Omental fat pad (tissue), 4 donors: ENCODE data around the gene CSMD2. TPM values are rescaled to one million over a fixed set of nuclear protein-coding genes. Genes with fewer than 3 reads are reported as not detected.

ENCODE experiments used
- ATAC-seq: fragments of 150-250 bp; one replicate; pipeline ENCODE4 v1.9.1; 2016; ENCODE audit warnings: mild to moderate bottlenecking, moderate library complexity; ENCODE audit not compliant: low FRiP score
- DNase-seq: peaks from one replicate; pipeline ENCODE4 v3.0.0-alpha.2; 2019; ENCODE audit warnings: low spot score
- total RNA-seq, 4 donors: library from RNA; depleted of rRNA; stranded (reverse); fragments of >200 nt; gene quantifications; one replicate each; pipeline ENCODE4 v1.1.0, GENCODE V29; 2016
- TF ChIP-seq, protein P1 (sequence below), 3 donors: fragments of 450-650 bp; IDR thresholded peaks; one replicate each; pipeline ENCODE4 v1.5.1; 2016 to 2017; ENCODE audit warnings: antibody characterized with exemption in 3 of 3, mild to moderate bottlenecking in 3 of 3, moderate library complexity in 2 of 3

The CSMD2 gene
- total RNA-seq, 4 donors from 2014 or later, result 0.19 to 3.8 (median 0.60) TPM; not detected in 1

DNA sequence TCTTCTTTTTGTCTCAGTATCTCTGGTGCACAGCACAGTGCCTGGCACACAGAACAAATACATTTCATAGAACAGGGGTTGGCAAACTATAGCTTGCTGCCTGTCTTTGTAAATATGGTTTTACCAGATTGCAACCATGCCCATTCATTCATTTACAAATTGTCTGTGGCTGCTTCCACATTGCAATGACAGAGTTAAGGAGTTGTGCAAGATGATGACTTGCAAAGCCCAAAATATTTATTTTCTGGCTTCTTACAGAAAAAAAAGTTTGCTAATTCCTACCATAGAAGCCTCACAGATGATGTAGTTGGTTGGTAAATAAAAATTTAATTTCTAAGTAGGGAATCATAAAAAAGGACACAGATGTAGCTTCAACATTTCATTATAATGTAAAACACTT, 312.3 kb downstream of the CSMD2 start:
- DNase-seq, result no peak
- TF ChIP-seq, protein P1, sequence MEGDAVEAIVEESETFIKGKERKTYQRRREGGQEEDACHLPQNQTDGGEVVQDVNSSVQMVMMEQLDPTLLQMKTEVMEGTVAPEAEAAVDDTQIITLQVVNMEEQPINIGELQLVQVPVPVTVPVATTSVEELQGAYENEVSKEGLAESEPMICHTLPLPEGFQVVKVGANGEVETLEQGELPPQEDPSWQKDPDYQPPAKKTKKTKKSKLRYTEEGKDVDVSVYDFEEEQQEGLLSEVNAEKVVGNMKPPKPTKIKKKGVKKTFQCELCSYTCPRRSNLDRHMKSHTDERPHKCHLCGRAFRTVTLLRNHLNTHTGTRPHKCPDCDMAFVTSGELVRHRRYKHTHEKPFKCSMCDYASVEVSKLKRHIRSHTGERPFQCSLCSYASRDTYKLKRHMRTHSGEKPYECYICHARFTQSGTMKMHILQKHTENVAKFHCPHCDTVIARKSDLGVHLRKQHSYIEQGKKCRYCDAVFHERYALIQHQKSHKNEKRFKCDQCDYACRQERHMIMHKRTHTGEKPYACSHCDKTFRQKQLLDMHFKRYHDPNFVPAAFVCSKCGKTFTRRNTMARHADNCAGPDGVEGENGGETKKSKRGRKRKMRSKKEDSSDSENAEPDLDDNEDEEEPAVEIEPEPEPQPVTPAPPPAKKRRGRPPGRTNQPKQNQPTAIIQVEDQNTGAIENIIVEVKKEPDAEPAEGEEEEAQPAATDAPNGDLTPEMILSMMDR (IDR thresholded peaks at IDR 0.05), result no peak
- ATAC-seq, result no peak

DNA sequence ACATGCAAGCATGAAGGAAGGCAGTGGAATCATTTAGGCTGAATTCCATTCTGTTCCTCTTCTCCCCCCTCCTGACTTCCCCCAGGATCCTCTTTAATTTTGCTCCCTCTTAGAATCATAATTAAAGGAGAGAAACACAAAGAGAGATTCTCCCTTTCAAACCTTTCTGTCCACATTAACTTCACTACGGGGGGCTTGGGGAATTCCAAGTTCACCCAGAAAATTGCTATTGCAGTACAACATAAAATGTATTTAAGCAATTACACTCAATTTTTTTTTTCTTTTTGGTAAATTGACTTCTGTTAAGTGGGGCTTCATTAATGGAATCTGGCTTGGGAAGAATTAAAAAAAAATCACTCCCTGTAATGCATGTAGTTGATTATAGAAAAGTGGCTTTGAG, 314.5 kb downstream of the CSMD2 start:
- ATAC-seq (no peak), DNase-seq (no peak)
- TF ChIP-seq, protein P1 (IDR thresholded peaks at IDR 0.05), result no peak

DNA sequence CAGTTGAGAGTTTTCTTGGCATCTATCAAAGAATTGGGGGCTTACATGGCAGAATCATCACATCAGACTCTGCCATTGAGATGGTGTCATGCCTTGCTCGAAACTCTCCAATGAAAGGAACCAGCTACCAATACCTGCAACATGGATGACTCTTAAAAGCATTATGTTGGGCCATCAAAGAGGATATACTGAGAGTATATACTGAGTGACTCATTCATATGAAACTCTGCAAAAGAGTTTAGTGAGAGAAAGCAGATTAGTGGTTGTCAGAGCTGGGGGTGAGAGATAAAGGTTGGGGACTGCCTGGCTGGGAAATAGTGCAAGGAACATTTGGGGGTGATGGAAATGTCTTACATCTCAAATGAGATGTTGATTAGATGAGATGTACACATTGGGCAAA, 315.8 kb downstream of the CSMD2 start:
- no peak for DNase-seq
- ATAC-seq, result no peak
- TF ChIP-seq, protein P1 (IDR thresholded peaks at IDR 0.05), result no peak

DNA sequence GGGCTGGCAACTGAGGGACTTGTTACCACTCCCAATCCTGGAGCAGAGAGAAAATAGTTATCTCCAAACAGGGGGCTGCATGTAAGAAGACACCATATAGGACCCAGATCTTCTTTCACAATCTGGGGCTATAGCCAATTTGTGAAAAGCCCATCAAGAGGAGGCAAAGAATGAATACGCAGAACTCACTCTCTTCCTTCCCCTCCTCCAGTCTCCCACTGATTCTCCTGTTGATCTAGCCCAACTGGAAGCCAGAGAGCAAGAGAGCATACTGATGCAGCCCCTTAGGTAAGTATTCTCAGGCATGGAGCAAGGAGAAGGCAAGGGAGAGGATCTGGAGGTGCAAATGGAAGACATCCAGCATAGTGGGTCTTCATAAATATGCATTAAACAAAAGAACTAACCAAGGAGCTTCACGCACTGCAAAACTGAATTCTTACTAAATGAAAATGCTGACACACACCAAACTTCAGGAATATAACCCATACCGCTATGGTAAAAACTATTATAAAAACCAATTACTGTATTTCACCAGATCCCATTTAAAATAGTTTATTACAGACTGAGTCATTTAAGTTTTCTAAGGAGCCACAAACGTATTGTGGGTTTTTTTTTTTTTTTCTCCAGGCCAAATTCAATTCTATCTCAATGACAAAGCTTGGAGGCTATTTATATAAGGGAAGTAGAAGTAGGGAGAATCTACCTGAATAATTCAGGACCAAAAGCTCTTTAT, 316.7 kb downstream of the CSMD2 start:
- ATAC-seq (no peak), DNase-seq (no peak)
- TF ChIP-seq, protein P1 (IDR thresholded peaks at IDR 0.05), result no peak

DNA sequence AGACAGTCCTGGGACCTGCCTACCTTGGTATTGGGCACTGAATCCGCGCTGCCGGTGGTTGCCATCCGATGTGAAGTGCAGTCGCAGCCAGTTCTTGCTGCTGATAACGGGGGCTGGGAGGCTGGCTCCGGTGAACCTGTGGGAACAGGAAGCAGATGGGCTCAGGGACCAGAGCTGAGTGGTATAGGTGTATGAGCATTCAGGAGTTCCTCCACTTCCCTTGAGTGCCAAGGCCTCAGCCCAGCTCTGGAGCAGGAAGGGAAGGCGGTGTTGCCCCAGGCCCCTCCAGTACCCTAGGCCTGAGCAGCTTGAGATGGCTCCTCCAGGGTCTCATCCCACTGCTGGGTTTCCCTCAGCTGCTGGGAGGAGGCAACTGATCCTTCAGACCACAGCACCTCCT, 318.2 kb downstream of the CSMD2 start:
- ATAC-seq (no peak), DNase-seq (no peak)
- TF ChIP-seq, protein P1 (IDR thresholded peaks at IDR 0.05), result no peak

DNA sequence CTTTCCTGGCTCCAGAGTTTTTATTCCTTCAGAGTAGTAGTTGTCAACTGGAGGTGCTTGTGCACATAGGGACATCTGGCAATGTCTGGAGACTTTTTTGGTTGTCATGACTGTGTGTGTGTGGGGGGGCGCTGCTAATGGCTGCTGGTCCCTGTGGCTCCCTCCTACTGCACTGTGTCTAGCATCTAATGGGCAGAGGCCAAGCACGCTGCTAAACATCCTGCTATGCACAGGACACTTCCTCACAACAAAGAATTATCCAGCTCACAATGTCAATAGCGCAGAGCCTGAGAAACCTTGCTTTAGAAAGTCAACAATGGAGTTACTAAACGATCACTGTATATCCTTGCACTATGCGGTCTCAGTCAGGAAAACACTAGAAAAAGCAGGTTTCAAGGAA, 320.9 kb downstream of the CSMD2 start:
- TF ChIP-seq, protein P1 (IDR thresholded peaks at IDR 0.05), result no peak
- ATAC-seq (no peak), DNase-seq (no peak)

DNA sequence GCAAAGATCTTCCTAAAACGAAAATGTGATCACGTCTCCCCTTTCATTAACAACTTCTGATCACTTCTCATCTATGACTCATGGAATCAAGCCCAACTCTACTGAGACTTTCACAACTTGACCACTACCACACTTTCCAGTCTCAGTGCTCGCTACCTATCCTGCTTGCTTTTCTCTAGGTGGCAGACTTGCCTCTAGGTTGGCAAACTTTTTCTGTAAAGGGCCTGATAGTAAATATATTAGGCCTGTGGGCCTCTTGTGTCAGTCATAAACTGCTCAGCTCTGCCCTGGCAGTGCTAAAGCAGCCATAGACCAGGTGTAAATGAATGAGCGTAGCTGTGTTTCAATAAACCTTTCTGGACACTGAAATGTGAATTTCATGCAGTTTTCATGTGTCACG, 322.7 kb downstream of the CSMD2 start:
- DNase-seq (no peak), ATAC-seq (no peak)

More for the DNA sequence above, 322.7 kb downstream of the CSMD2 start:
- TF ChIP-seq, protein P1 (IDR thresholded peaks at IDR 0.05), result no peak
